Psoas muscle (tissue), 8 donors: ENCODE results near the gene GPR183. TPM values are rescaled to one million over a fixed set of nuclear protein-coding genes. Genes with fewer than 3 reads are reported as not detected.
A peak's percentile ranks its signal among the peaks of the same experiment; 100 is the strongest.

ENCODE experiments used
- ATAC-seq, 4 donors: fragments of 200-7000 bp; cut with Tn5 transposase; one replicate each; pipeline ENCODE4 v1.9.1; 2020; ENCODE audit warnings: moderate library complexity in 3 of 4, mild to moderate bottlenecking in 2 of 4
- DNase-seq, 2 donors: peaks; one replicate each; pipeline ENCODE4 v3.0.0-alpha.2; 2020
- H3K27ac ChIP-seq: fragments of 200-600 bp; one replicate; pipeline ENCODE4 v1.8.0; 2022
- H3K27me3 ChIP-seq, 3 donors: fragments of 200-600 bp in 1 of 3; one replicate each; pipeline versions ENCODE4 v1.6.1 to v1.8.0; 2013 to 2022; ENCODE audit warnings: low read length in 2 of 3, mild to moderate bottlenecking in 2 of 3, moderate library complexity in 1 of 3; ENCODE audit not compliant: insufficient read depth in 3 of 3
- H3K36me3 ChIP-seq, 2 donors: fragments of 200-600 bp in 1 of 2; one replicate each; pipeline versions ENCODE4 v1.6.1 to v1.8.0; 2013 to 2022; ENCODE audit warnings: low read depth in 1 of 2, mild to moderate bottlenecking in 1 of 2, moderate library complexity in 1 of 2; ENCODE audit not compliant: insufficient read depth in 1 of 2
- H3K4me1 ChIP-seq: fragments of 200-600 bp; one replicate; pipeline ENCODE4 v1.8.0; 2022
- H3K4me3 ChIP-seq: fragments of 200-600 bp; one replicate; pipeline ENCODE4 v1.8.0; 2022; ENCODE audit warnings: mild to moderate bottlenecking
- H3K9me3 ChIP-seq: fragments of 200-600 bp; one replicate; pipeline ENCODE4 v1.8.0; 2022
- CTCF ChIP-seq: fragments of 200-600 bp; IDR thresholded peaks from one replicate; pipeline ENCODE4 v1.8.0; 2022; ENCODE audit warnings: antibody characterized with exemption
- WGBS, 3 donors: extraction: QIAGEN DNeasy Blood & Tissue Kit; methylation state at CpG; one replicate each; pipeline versions ENCODE4 v1.1.6 to v1.1.7; 2013; 5-methylcytosine and 5-hydroxymethylcytosine counted together
- intact Hi-C, 2 donors: fragments of 100-400 bp; cut with DNase I; formaldehyde crosslinking; loops; one replicate each; pipeline versions ENCODE4 v1.11.0 to v1.14.2; 2022
- polyA plus RNA-seq, 3 donors: library from polyadenylated mRNA; stranded (reverse); fragments of 200-250 nt; gene quantifications; one replicate each; pipeline ENCODE4 v1.2.3, GENCODE V29; 2013
- total RNA-seq, 4 donors: library from RNA; stranded (reverse); fragmentation: NEBNext Ultra II Directional in 2 of 4; extraction: Animal tissue kit (Norgen Biotek cat#: 25700) in 2 of 4; gene quantifications; one replicate each; pipeline versions ENCODE4 v1.2.1 to v1.2.4, GENCODE V29; 2021 to 2023
- donor health status: healthy with polysubstance abuse.
- donor health status: DM: no; HTN: no; CAD: no; lungs with moderate emphysema.
- donor health status: Bipolar disorder and iron deficiency.
- donor health status: healthy.
- donor health status: DM: yes; HTN: yes; CAD: no.
- donor health status: DM: no; HTN: no; CAD: no.
- donor health status: DM: no; HTN: no; CAD: no.
- donor health status: DM: yes; HTN: yes; CAD: no.

Gene GPR183
- total and polyA plus RNA-seq, 7 donors = 0.67 to 1.4 (median 0.80) TPM

- Histone ChIP-seq H3K4me1 (no peaks in the 10 kb centered on the region), H3K4me3 (no peak overlapping the region), H3K27ac (no peak overlapping the region), H3K9me3 (no peaks in the 10 kb centered on the region), H3K27me3 (no peaks in the 10 kb centered on the region), H3K36me3 (peaks cover 3 to 84% of the 10 kb centered on the region in 2 donors)
- WGBS, 3 donors = 71 to 76% (median 72%) methylated on average over 11 of the region's 11 CpGs
- DNase-seq (no peak), ATAC-seq (no peak)
- intact Hi-C loops = no loop called here
- TF ChIP-seq CTCF = no peak
Measured at GRCh38 chr13:99346335-99347042, 39.3 kb upstream of the GPR183 start.

- no peak for TF ChIP-seq CTCF
- H3K9me3 ChIP-seq = no peaks in the 10 kb centered on the region
- DNase-seq = peak in 1 of 2 donors; percentile 35
- H3K36me3 ChIP-seq = peaks cover 3 to 89% of the 10 kb centered on the region in 2 donors
- H3K27ac ChIP-seq = no peak overlapping the region
- ATAC-seq = no peak
- WGBS, 3 donors = 89 to 93% (median 89%) methylated on average over 5 of the region's 5 CpGs
- intact Hi-C loops = no loop called here
- no peak overlapping the region for H3K4me3 ChIP-seq
- no peaks in the 10 kb centered on the region for H3K4me1 ChIP-seq
- H3K27me3 ChIP-seq = no peaks in the 10 kb centered on the region
Measured at GRCh38 chr13:99345345-99345744, 38.1 kb upstream of the GPR183 start.

- no peaks in the 10 kb centered on the region for H3K4me1 ChIP-seq
- H3K27ac ChIP-seq = no peak overlapping the region
- DNase-seq (no peak), ATAC-seq (no peak)
- no peaks in the 10 kb centered on the region for H3K27me3 ChIP-seq
- whole genome bisulfite sequencing, 3 donors = 75 to 84% (median 80%) methylated on average over 6 of the region's 6 CpGs
- H3K9me3 ChIP-seq = no peaks in the 10 kb centered on the region
- no peak for TF ChIP-seq CTCF
- intact Hi-C loops = no loop called here
- peaks cover 3 to 85% of the 10 kb centered on the region in 2 donors for H3K36me3 ChIP-seq
- H3K4me3 ChIP-seq = no peak overlapping the region
Measured at GRCh38 chr13:99344610-99345208, 37.5 kb upstream of the GPR183 start.

GRCh38 chr13:99342723-99343315, 35.6 kb upstream of the GPR183 start:
- no peak overlapping the region for H3K4me3 ChIP-seq
- ATAC-seq = peak in 3 of 4 donors; percentile 16 to 31 (median 25)
- TF ChIP-seq CTCF = no peak
- WGBS, 3 donors = 60 to 71% (median 62%) methylated on average over 10 of the region's 10 CpGs
- no peaks in the 10 kb centered on the region for H3K9me3 ChIP-seq
- no peaks in the 10 kb centered on the region for H3K4me1 ChIP-seq
- H3K27ac ChIP-seq = no peak overlapping the region
- peaks cover 3 to 71% of the 10 kb centered on the region in 2 donors for H3K36me3 ChIP-seq
- intact Hi-C loops = no loop called here
- no peaks in the 10 kb centered on the region for H3K27me3 ChIP-seq
- no peak for DNase-seq
